GM12891 (cell line): ENCODE measurements around the gene FBN1.

Experiments used
- DNase-seq: peaks from one replicate; pipeline ENCODE4 v3.0.0; 2011; ENCODE audit warnings: low spot score; ENCODE audit not compliant: insufficient read length
- FAIRE-seq: peaks from 2 replicates; lab custom pipeline; 2011; peaks lifted over from hg19 to GRCh38; lab: Jason Lieb, UNC
- PAX5 ChIP-seq: IDR thresholded peaks from 2 replicates; pipeline ENCODE4 v1.6.1; 2011; ENCODE audit warnings: low read length, moderate library complexity, mild to moderate bottlenecking; ENCODE audit not compliant: insufficient read depth, severe bottlenecking
- POLR2A ChIP-seq: IDR thresholded peaks from 2 replicates; pipeline ENCODE4 v1.6.1; 2011; ENCODE audit warnings: low read depth, low read length, control low read depth
- POLR2AphosphoS5 ChIP-seq: IDR thresholded peaks from 2 replicates; pipeline ENCODE4 v1.6.1; 2011; ENCODE audit warnings: low read depth, low read length, control low read depth
- POU2F2 ChIP-seq: IDR thresholded peaks from 2 replicates; pipeline ENCODE4 v1.6.1; 2011; ENCODE audit warnings: low read depth, mild to moderate bottlenecking, control low read depth, low read length, moderate library complexity
- SPI1 ChIP-seq: IDR thresholded peaks from 2 replicates; pipeline ENCODE4 v1.6.1; 2011; ENCODE audit warnings: low read depth, low read length, control low read depth
- TAF1 ChIP-seq: IDR thresholded peaks from 2 replicates; pipeline ENCODE4 v1.6.1; 2011; ENCODE audit warnings: low read depth, low read length, control low read depth

The FBN1 gene

DNA sequence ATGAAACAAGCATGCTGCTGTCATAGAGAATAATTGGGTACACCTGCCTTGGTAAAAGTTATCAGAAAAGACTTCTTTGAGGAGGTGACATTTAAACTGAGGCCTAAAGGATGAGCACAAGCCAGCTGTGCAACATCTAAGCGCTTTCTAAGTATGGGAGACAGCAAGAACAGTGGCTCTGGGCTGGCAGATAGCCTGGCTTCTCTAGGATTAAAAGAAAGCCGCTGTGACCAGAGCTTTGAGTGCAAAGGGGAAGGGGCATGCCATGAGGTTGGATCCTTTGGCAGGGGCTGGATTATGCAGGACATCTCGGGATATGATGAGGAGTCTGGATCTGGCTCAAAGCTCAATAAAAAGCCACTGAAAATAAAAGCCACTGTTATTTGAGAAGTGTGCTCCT is 99.2 kb downstream of the FBN1 start:
- FAIRE-seq = no peak
- no peak for DNase-seq
- TF ChIP-seq POU2F2 (no peak), TAF1 (no peak), PAX5 (no peak), POLR2AphosphoS5 (no peak), SPI1 (no peak), POLR2A (no peak)

GRCh38 chr15:48544778-48545177 is 100.7 kb downstream of the FBN1 start:
- no peak for TF ChIP-seq PAX5
- TF ChIP-seq POLR2AphosphoS5 = no peak
- no peak for TF ChIP-seq POLR2A
- no peak for TF ChIP-seq POU2F2
- no peak for TF ChIP-seq SPI1
- TF ChIP-seq TAF1 = no peak
- DNase-seq (no peak), FAIRE-seq (no peak)

- FAIRE-seq (peak; percentile 92), DNase-seq (peak; percentile 27)
- TF ChIP-seq SPI1 = 0 out of 2 replicates have a peak, but pooled peaks have one; percentile 15
- TF ChIP-seq TAF1 = 0 out of 2 replicates have a peak, but pooled peaks have one; percentile 26
- TF ChIP-seq POU2F2 = no peak
- no peak for TF ChIP-seq POLR2A
- TF ChIP-seq POLR2AphosphoS5 = no peak
- TF ChIP-seq PAX5 = no peak
Observed at GRCh38 chr15:48541341-48542278, 103.9 kb downstream of the FBN1 start.

GRCh38 chr15:48540756-48541155 is 104.8 kb downstream of the FBN1 start:
- DNase-seq = no peak
- TF ChIP-seq POLR2A (no peak), SPI1 (no peak), PAX5 (no peak), POU2F2 (no peak), POLR2AphosphoS5 (no peak), TAF1 (no peak)
- FAIRE-seq = no peak

GRCh38 chr15:48538941-48539340 is 106.6 kb downstream of the FBN1 start:
- no peak for DNase-seq
- no peak for FAIRE-seq
- TF ChIP-seq SPI1 (no peak), POLR2A (no peak), PAX5 (no peak), TAF1 (no peak), POLR2AphosphoS5 (no peak), POU2F2 (no peak)

GRCh38 chr15:48537271-48538113 is 108.0 kb downstream of the FBN1 start:
- FAIRE-seq (no peak), DNase-seq (no peak)
- TF ChIP-seq POLR2A = no peak
- TF ChIP-seq TAF1 = no peak
- no peak for TF ChIP-seq PAX5
- no peak for TF ChIP-seq POU2F2
- no peak for TF ChIP-seq POLR2AphosphoS5
- no peak for TF ChIP-seq SPI1

- no peak for FAIRE-seq
- no peak for TF ChIP-seq POLR2A
- no peak for TF ChIP-seq PAX5
- TF ChIP-seq POLR2AphosphoS5 = no peak
- TF ChIP-seq TAF1 = no peak
- no peak for TF ChIP-seq SPI1
- no peak for TF ChIP-seq POU2F2
- no peak for DNase-seq
Observed at GRCh38 chr15:48536681-48537091, 108.8 kb downstream of the FBN1 start.

GRCh38 chr15:48533982-48534381 is 111.5 kb downstream of the FBN1 start:
- no peak for FAIRE-seq
- DNase-seq = no peak

More at GRCh38 chr15:48533982-48534381, 111.5 kb downstream of the FBN1 start:
- TF ChIP-seq SPI1 = no peak
- no peak for TF ChIP-seq POLR2A
- no peak for TF ChIP-seq TAF1
- TF ChIP-seq PAX5 = no peak
- no peak for TF ChIP-seq POU2F2
- TF ChIP-seq POLR2AphosphoS5 = no peak
